ENCODE results near the gene GPR63.

The GPR63 gene

DNA sequence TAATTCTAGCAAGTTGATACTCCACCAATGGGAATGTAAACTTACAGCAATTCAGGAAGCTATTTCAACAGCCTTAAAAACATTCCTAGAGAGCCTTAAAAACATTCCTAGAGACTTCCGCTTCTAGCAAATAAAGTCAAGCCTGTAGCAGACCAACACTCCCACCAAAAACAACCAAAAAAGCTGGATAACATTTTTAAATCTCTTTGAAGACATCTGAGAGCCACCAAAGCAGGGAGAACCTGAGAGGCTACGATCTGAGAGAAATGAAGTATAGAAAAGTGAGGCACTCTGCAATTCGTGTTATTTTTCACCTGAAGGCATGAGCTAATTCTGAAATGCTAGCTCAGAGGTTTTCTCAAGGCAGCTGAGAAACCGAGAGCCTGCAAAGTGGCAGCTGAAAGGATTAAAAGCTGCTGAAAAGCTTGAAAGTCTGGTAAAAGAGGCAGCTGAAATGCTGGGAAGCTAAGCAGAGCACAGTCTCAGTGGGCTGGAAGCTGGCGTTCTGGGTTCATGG, 20.9 kb downstream of the GPR63 start:
- no peak for DNase-seq (ENCODE audit: low read depth)

DNA sequence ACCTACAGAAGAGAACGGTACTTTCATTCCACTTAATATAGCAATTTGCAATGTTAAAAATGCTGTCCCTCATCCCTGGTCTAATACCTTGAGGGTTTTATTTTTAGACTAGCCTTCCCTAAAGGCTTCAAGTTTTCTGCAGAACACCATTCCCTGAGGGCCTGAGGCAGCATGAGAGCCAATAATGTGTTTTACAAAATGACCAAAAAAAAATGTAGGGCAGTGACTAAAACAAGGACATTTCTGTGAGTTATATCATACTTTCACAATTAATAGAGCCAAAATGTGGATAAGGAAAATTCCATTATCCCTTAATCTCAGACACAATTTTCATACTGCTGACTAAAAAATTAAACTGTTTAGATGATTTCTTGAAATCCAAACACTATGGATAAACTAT, 22.7 kb downstream of the GPR63 start:
- DNase-seq (ENCODE audit: low read depth) = no peak

- DNase-seq (ENCODE audit: low read depth) = no peak
Measured at GRCh38 chr6:96812077-96812703, 25.1 kb downstream of the GPR63 start.

GRCh38 chr6:96811670-96812069, 25.6 kb downstream of the GPR63 start:
- no peak for DNase-seq (ENCODE audit: low read depth)

- DNase-seq (ENCODE audit: low read depth) = no peak
Measured at GRCh38 chr6:96811136-96811535, 26.1 kb downstream of the GPR63 start.

DNA sequence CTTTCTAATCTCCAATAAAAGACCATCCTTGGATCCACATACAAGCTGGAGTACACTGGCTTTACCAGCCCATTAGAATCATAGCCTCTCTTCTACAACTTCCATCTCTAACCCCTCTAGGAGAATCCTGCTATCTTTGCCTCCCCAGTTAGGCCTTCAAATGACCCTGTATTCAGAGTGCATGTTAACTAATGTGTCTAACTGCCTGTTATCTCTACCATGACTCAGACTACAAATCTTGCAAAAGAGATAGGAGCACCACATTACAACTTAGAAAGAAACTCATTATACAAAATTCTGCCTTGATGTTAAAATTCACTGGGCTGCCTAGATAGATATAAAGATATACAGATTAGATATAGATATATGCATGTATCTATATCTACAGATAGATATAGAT, 28.2 kb downstream of the GPR63 start:
- DNase-seq (ENCODE audit: low read depth) = no peak

DNA sequence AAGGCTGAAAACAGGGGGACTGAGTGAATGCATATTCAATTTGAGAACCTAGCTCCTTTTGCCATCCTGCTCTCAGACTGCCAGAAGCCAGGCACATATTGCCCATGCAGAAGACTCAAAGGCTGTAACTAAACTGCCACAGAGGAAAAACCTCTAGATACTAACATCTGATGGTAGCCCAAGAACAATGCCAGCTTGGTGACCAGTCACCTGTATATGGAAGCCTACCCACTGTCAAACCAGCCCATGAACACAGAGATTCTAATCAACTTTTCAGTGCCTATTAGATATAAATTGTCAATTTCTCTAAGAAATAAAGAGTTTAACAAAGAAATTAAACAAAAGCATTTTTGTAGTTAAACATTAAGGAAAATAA, 34.2 kb downstream of the GPR63 start:
- no peak for DNase-seq (ENCODE audit: low read depth)

DNA sequence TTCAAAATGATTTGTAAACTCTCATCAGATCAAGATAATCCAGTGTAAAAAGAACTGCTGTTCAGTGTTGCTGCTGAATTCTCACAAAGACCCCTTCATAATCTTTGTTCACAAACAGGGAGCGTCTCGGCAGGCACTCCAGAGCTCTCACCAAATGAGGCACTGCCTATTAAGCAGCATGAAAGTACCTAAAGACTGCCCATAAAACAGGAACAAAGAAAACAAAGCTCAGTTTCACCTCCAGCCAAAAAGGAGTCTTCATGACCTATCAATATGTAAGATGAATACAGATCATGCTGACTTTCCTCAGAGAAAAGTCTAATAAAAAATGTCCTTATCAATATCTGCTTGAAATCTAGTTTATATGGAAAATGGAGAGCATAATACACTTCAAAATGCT, 41.8 kb downstream of the GPR63 start:
- no peak for DNase-seq (ENCODE audit: low read depth)

DNA sequence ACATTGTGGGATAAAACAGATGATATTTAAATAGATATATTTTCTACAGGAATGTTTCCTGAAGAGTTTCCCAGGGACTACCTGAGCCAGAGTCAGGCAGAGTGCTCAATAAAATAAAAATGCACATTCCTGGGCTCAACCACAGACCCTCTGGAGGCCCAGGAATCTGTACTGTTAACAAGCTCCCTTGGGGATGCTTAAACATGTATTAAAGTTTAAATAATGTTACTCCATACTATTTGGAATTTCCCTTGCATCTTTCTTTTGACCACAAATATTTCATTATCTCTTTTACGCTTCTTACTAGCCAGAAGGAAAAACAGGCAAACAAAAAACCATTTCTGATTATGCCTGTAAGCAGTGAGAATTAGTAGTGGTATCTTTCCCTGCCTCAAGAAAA, 42.3 kb downstream of the GPR63 start:
- DNase-seq (ENCODE audit: low read depth) = no peak

- DNase-seq (ENCODE audit: low read depth) = no peak
Measured at GRCh38 chr6:96792561-96793190, 44.6 kb downstream of the GPR63 start.

DNA sequence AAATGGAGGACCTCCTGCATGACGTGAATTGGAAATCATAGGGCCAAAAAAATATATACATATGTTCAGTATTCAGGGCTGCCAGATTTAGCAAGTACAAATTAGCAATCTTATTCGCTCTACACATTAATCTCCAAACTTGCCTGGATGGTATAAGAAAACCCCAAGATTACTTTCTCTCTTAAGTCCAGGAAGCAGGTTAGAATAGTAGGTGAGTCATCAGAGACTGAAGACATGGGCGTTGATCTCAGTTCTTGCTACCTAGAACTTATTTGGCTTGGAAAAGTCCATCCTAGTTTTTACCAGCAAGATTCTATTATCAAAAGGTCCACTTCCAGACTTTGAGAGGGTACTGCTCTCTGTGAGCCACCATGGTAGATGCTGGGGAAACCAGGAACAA, 47.4 kb downstream of the GPR63 start:
- no peak for DNase-seq (ENCODE audit: low read depth)

DNA sequence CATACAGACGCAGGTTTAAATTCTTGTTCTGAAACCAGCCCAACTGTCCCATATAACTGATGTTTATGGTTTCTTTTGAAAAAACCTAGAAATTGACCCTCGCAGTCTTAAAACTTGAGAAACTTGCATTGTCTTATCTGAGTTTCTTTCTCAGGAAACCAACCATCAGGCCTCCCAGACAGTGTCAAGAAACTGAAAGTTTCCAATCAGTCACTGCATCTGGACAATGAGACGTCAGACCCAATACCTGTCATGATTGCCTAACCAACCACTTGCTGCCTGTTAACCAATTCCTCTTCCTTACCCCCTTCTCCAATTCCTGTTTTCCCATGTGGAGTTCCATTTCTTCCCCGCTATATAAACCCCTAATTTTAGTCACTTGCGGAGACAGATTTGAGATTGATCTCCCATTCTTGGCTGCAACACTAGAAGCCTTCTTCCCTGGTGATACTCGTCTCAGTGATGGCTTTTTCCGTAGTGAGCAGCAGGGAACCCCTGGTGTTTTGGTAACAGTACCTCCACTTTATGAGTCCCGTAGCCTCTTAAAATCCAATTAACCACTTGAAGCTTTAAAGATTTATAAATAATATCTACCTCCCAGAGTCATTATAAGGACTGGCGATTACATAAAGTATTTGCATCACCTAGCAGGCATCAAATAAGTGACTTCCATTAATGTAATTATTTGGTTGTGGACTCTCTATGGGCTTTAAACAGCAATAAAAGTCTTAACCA, 49.3 kb downstream of the GPR63 start:
- no peak for DNase-seq (ENCODE audit: low read depth)

DNA sequence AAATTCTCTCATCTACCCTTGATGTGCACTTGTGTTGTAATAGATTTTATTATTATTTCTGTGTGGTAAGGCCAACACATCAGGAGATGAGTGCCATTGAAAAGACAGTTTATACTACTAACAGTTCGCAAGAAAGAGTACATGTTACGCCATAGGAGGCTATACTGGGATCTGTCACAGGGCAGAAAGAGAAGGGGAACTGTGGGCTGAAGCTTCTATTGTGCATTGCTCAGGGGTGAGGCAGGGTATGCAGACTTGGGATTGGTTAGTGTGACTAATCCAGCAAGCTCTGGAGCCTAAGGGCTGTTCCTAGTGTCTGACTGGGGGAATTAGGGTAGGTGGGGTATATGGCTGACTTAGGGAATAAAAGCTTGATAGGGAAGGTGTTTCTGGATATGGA, 50.9 kb downstream of the GPR63 start:
- DNase-seq (ENCODE audit: low read depth) = no peak

DNA sequence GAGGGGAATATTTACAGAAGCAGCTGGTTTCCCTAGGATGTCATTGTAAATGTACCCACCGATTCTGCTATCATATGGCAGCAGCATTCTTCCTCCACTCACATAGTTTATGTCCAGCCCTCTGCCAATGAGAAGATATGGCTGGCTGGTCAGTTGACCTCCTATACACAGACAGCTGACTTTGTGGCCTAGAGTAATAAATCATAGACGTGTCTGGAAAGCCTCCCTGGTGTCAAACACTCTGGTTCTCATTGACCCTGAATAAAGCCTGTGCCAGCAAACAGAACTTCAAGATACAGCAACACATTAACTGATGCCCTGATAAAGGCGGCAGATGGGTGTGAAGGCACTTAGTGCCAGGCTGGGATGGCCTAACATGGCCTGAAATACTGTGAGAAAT, 52.6 kb downstream of the GPR63 start:
- no peak for DNase-seq (ENCODE audit: low read depth)

- DNase-seq (ENCODE audit: low read depth) = no peak
Measured at GRCh38 chr6:96783307-96783706, 54.0 kb downstream of the GPR63 start.

- no peak for DNase-seq (ENCODE audit: low read depth)
Measured at GRCh38 chr6:96781557-96781956, 55.7 kb downstream of the GPR63 start.

DNA sequence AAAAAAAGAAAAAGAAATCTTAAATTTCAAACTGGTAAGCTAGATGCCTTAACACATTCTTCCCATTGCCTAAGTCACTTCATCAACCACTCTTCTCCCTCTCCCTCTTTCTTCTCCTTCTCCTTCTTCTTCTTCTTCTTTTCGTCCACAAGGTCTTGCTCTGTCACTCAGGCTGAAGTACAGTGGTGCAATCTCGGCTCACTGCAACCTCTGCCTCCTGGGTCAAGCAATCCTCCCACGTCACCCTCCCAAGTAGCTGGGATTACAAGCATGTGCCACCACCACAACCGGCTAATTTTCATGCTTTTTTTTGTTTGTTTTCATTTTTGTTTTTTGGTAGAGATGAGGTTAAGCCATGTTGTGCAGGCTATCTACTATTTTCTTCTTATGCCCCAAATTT, 60.2 kb downstream of the GPR63 start:
- no peak for DNase-seq (ENCODE audit: low read depth)

- no peak for DNase-seq (ENCODE audit: low read depth)
Measured at GRCh38 chr6:96775727-96776400, 61.4 kb downstream of the GPR63 start.

DNA sequence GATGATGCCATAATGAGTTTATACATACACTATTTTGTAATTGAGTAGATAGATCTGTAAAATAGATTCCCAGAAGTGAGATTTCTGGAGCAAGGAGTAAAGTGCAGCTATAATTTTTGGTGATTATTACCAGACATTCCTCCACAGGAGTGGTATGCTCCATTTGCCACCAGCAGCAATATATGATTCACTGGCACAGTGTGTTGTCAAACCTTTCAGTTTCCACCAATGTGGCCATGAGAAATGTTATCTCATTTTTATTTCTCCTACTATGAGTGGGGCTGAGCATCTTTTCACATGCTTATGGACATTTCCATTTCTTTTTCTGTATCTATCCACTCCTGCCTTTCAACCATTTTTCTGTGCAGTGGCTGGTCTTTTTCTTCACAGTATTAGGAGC, 70.5 kb downstream of the GPR63 start:
- DNase-seq (ENCODE audit: low read depth) = no peak

GRCh38 chr6:96762599-96762998, 74.7 kb downstream of the GPR63 start:
- no peak for DNase-seq (ENCODE audit: low read depth)

DNA sequence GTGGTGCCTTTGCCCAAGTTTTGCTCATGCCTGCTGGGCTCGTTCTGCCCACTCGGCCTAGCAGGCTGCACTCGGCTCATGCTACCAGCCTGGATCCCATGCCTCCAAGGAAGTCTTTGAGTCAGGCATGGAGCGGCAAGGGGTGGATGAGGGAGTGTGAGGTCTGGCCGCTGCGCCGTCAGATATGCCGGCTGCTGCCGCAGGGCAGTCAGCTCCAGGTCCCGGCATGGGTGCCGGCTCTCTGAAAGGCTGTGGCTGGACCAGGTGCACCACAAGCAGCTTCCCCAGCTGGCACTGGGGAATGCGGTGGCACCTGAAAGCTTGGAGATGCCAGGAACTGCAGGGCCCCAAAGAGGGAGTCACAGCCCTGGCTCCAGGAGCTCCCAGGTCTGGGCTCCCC, 75.5 kb downstream of the GPR63 start:
- DNase-seq (ENCODE audit: low read depth) = no peak

DNA sequence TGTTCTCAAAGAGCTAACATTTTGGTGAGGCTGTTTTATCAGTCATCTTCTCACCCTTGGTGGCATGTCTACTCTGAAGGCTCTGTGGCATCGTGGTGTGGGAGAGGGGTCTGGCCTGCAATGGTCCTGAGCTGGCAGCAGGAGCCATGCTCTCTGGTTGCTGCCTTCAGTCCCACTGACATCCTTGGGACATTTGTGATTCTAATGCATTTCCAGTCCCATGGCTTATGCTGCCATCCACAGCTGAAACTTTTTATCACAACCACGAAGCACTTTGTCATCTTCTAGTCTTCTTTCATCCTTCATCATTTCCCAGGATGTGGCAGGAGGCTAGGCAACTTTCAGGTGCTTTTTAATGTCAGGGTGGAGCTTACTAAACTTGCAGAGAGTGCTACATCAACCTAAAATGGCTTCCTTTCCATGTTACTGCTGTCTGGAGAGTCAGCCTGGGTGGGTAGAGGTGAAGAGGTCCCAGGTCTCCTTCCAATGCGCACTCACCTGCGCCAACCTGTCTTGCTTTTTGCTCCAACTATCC, 77.1 kb downstream of the GPR63 start:
- no peak for DNase-seq (ENCODE audit: low read depth)

- no peak for DNase-seq (ENCODE audit: low read depth)
Measured at GRCh38 chr6:96755096-96755495, 82.2 kb downstream of the GPR63 start.
